Stomach smooth muscle (tissue), 2 donors: ENCODE results near the gene NEK6.

ENCODE experiments used
- H3K27ac ChIP-seq: one replicate; pipeline ENCODE4 v1.7.0; 2013; ENCODE audit warnings: mild to moderate bottlenecking, low read length, inconsistent platforms
- H3K27me3 ChIP-seq, 2 donors: one replicate each; pipeline ENCODE4 v1.7.0; 2013; ENCODE audit warnings: low read length in 2 of 2; ENCODE audit not compliant: insufficient read depth in 2 of 2, control insufficient read depth in 1 of 2
- H3K36me3 ChIP-seq, 2 donors: one replicate each; pipeline ENCODE4 v1.7.0; 2013; ENCODE audit warnings: low read length in 2 of 2; ENCODE audit not compliant: control insufficient read depth in 2 of 2, insufficient read depth in 2 of 2
- H3K4me1 ChIP-seq: one replicate; pipeline ENCODE4 v1.7.0; 2013; ENCODE audit warnings: low read length; ENCODE audit not compliant: control insufficient read depth, insufficient read depth
- H3K4me3 ChIP-seq, 2 donors: one replicate each; pipeline ENCODE4 v1.7.0; 2013; ENCODE audit warnings: low read length in 2 of 2
- H3K9ac ChIP-seq, 2 donors: one replicate each; pipeline ENCODE4 v1.7.0; 2013; ENCODE audit warnings: low read length in 2 of 2, mild to moderate bottlenecking in 1 of 2
- H3K9me3 ChIP-seq, 2 donors: one replicate each; pipeline ENCODE4 v1.7.0; 2013; ENCODE audit warnings: low read length in 2 of 2; ENCODE audit not compliant: control insufficient read depth in 2 of 2
- donor health status: healthy.
- donor health status: Pancreatic carcinoma.

The NEK6 gene

GRCh38 chr9:124370896-124371582 is 113.3 kb downstream of the NEK6 start:
- H3K27me3 ChIP-seq: no peaks in the 10 kb centered on the region
- no peak overlapping the region for H3K27ac ChIP-seq
- no peak overlapping the region for H3K9ac ChIP-seq
- H3K9me3 ChIP-seq: no peaks in the 10 kb centered on the region
- no peaks in the 10 kb centered on the region for H3K4me1 ChIP-seq
- H3K4me3 ChIP-seq: no peak overlapping the region
- peaks cover 2 to 8% of the 10 kb centered on the region in 2 donors for H3K36me3 ChIP-seq

DNA sequence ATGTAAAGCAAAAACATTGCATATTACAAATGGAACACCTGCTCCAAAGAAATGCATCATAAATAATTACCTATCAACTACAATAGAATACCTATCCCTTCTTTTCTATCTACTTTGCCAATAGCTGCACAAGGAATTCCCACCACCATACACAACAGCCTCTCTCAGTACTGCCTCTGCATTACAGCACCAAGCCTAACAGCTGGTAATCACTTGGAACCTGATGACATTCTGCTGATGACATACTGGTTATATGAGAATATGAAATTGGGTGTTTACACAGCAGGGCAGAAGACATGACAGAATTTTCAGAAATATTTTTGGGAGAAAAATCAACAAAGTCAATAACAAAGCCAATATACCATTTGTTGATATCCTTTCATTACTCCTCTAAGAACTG is 114.3 kb downstream of the NEK6 start:
- Histone ChIP-seq H3K4me1 (no peaks in the 10 kb centered on the region), H3K27ac (no peak overlapping the region), H3K9me3 (no peaks in the 10 kb centered on the region), H3K36me3 (peaks cover 2 to 4% of the 10 kb centered on the region in 2 donors), H3K27me3 (no peaks in the 10 kb centered on the region), H3K4me3 (no peak overlapping the region), H3K9ac (no peak overlapping the region)

- Histone ChIP-seq H3K27me3 (no peaks in the 10 kb centered on the region), H3K9ac (no peak overlapping the region), H3K4me3 (no peak overlapping the region), H3K9me3 (no peaks in the 10 kb centered on the region), H3K36me3 (peaks cover 2 to 3% of the 10 kb centered on the region in 2 donors), H3K4me1 (peaks cover 4% of the 10 kb centered on the region), H3K27ac (no peak overlapping the region)
These were observed 115.6 kb downstream of the NEK6 start for GRCh38 chr9:124373386-124373785.

GRCh38 chr9:124373851-124374250 is 116.1 kb downstream of the NEK6 start:
- no peaks in the 10 kb centered on the region for H3K27me3 ChIP-seq
- no peak overlapping the region for H3K27ac ChIP-seq
- no peaks in the 10 kb centered on the region for H3K9me3 ChIP-seq
- H3K9ac ChIP-seq: no peak overlapping the region
- H3K4me1 ChIP-seq: peaks cover 4% of the 10 kb centered on the region
- H3K36me3 ChIP-seq: peaks cover 2 to 3% of the 10 kb centered on the region in 2 donors
- H3K4me3 ChIP-seq: no peak overlapping the region

GRCh38 chr9:124375726-124376125 is 118.0 kb downstream of the NEK6 start:
- no peaks in the 10 kb centered on the region for H3K9me3 ChIP-seq
- H3K4me1 ChIP-seq: peaks cover 4% of the 10 kb centered on the region
- no peak overlapping the region for H3K27ac ChIP-seq
- no peaks in the 10 kb centered on the region for H3K27me3 ChIP-seq
- no peak overlapping the region for H3K4me3 ChIP-seq
- H3K36me3 ChIP-seq: peaks cover 9 to 10% of the 10 kb centered on the region in 2 donors
- no peak overlapping the region for H3K9ac ChIP-seq

- Histone ChIP-seq H3K9me3 (no peaks in the 10 kb centered on the region), H3K27me3 (no peaks in the 10 kb centered on the region), H3K36me3 (peaks cover 9 to 12% of the 10 kb centered on the region in 2 donors), H3K27ac (no peak overlapping the region), H3K9ac (no peak overlapping the region), H3K4me1 (peaks cover 4% of the 10 kb centered on the region), H3K4me3 (no peak overlapping the region)
These were observed 118.6 kb downstream of the NEK6 start for GRCh38 chr9:124376329-124376728.

DNA sequence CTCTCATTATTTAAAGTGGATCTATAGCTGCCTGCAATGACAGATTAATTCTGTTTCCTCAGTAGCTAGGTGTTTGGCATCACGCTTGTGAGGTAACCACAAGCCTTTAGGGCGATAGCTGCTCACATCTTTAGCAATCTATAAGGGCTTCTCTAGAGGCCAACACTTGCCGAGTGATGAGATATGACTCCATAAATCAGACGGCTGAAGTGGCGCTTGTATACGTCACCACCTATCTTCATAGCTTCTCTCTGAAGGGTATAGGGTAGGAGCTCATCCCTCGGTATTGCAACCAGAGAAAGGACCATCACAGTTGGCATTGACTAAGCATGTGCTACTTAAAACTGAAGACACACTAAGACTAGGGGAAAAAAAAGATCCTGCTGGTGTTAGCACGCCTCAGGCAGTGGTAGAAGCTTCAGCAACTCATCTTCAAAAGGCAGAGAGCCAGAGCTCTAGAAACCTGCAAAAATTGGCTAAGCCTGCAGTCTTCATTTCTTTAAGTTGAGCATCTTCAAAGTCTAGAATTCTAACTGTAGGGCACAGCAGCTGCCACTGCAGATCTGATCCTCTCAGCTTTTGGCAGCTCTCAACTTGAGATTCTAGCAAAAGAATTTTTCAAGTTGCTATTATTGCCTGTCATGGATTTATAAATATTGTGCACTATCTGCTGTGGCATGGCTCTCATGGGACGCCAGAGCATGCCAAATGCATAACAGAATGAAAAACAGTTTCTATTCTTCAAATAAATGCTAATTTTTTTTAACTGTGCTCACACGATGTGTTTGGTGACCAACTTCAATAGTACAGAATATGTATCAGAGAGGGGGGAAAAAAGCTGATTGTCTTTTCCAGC is 120.0 kb downstream of the NEK6 start:
- Histone ChIP-seq H3K9ac (no peak overlapping the region), H3K27ac (no peak overlapping the region), H3K9me3 (no peaks in the 10 kb centered on the region), H3K36me3 (peaks cover 13 to 14% of the 10 kb centered on the region in 2 donors), H3K27me3 (no peaks in the 10 kb centered on the region), H3K4me1 (peaks cover 4% of the 10 kb centered on the region), H3K4me3 (no peak overlapping the region)

GRCh38 chr9:124381170-124381945 is 123.6 kb downstream of the NEK6 start:
- Histone ChIP-seq H3K9ac (no peak overlapping the region), H3K27me3 (no peaks in the 10 kb centered on the region), H3K4me3 (no peak overlapping the region), H3K4me1 (peaks cover 4% of the 10 kb centered on the region), H3K9me3 (no peaks in the 10 kb centered on the region), H3K27ac (no peak overlapping the region), H3K36me3 (peaks cover 19 to 20% of the 10 kb centered on the region in 2 donors)

DNA sequence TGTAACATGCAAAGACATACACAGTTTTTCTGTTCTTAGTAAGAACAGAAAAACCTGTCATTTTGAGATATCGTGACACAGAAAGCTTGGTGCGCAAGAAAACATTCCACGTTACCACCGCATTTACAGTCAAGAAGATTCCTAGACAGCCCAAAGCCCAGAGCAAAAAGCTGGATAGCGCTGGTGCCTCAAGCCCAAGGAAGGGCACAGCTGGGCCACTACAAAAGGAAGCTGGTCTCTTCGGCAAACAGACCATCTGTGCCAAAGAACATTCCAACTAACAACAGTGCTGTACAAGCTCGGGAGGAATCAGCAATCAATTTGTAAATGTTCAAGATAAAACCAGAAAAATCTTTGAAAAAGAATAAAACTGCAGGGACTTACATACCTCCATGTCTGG is 126.5 kb downstream of the NEK6 start:
- no peaks in the 10 kb centered on the region for H3K4me1 ChIP-seq
- H3K9me3 ChIP-seq: no peaks in the 10 kb centered on the region
- peaks cover 19% of the 10 kb centered on the region in 2 donors for H3K36me3 ChIP-seq
- no peak overlapping the region for H3K9ac ChIP-seq
- H3K4me3 ChIP-seq: no peak overlapping the region
- H3K27ac ChIP-seq: no peak overlapping the region
- no peaks in the 10 kb centered on the region for H3K27me3 ChIP-seq

- H3K27ac ChIP-seq: no peak overlapping the region
- H3K36me3 ChIP-seq: peaks cover 17% of the 10 kb centered on the region in 2 donors
- H3K4me3 ChIP-seq: no peak overlapping the region
- no peaks in the 10 kb centered on the region for H3K4me1 ChIP-seq
- H3K9ac ChIP-seq: no peak overlapping the region
- no peaks in the 10 kb centered on the region for H3K27me3 ChIP-seq
- H3K9me3 ChIP-seq: no peaks in the 10 kb centered on the region
These were observed 127.1 kb downstream of the NEK6 start for GRCh38 chr9:124384846-124385245.
